ENCODE data around the gene RASA3.
"Not testable (repeated sequence)": the region's sequence is repeated elsewhere in the genome, so short reads cannot be mapped to it uniquely, and the experiment has no call there.

RASA3 gene

DNA sequence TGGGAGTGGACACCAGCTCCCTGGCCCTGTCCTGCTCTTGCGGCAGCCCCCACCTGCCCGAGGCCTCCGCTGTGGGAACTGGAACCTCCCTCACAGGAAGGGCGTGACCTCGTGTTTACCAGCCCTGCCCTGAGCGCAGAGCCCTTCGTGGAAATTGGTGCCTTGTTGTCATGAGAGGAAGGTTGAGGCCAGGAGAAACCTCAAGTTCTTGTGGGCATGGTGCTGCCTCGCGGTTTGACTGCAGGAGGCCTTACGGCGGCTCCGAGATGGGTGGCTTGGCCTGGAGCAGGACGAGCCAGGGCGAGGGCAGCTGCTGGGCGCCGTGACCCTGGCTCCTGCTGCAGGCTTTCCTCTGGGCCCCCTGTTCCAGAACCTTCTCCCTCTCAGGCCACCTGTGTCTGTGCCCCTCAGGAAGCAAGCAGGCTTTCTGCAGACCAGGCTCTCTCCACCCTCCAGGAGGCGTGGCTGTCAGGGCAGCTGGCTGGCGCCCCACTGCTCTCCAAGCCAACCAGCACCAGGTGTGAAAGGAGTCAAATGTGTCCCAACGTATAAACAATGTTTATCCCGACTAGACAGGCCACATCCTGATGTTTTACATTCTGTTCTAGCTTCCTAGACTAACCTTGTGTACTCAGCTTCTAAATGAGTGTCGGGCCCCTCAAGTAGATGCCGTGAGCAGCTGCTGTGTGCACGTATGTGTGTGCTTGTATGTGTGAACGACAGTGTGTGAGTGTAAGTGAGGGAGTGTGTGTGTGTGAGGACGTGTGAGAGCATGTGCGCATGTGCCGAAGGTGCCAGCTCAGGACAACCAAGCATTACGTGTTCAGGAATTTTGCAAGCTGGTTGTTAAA, 10.4 kb upstream of the RASA3 start:
- DNase-seq (ENCODE audit: low read depth, low spot score), result no peak

DNA sequence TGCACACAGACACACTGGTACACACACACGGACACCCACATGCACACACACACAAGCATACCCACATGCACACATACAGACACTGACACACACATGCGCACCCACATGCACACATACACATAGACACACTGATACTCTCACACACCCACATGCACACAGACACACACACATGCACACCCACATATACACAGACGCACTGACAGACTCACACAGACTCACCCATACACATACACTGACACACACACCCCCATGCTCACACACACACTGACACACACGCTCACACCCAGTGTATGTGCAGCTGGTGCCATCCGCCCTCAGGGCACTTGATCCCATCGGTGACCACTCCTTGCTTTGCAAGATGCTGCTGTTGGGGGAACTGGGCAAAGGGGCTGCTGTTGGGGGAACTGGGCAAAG, 9.7 kb upstream of the RASA3 start:
- no peak for DNase-seq (ENCODE audit: low read depth, low spot score)

DNA sequence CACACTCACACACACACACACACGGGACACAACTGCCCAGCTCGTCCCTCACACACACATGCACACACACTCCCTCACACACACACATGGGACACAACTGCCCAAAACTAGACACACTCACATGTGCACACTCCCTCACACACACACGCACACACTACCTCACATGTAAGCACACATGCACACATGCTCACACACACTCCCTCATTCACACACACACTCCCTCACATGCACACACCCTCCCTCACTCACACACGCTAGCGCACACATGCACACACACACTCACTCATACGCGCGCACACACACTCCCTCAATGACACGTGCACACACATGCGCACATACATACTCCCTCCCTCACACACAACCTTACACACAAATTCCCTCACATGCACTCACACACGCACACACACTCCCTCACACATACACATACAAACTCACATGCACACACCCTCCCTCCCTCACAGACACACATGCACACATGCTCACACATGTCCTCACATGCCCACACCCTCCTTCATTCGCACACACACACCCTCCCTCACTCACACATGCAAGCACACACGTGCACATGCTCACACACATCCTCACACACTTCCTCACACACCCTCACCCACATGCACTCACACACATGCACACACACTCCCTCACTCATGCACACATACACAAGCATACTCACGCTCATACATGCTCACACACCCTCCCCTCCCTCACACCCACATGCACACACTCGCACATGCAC, 9.0 kb upstream of the RASA3 start:
- DNase-seq (ENCODE audit: low read depth, low spot score), result no peak

DNA sequence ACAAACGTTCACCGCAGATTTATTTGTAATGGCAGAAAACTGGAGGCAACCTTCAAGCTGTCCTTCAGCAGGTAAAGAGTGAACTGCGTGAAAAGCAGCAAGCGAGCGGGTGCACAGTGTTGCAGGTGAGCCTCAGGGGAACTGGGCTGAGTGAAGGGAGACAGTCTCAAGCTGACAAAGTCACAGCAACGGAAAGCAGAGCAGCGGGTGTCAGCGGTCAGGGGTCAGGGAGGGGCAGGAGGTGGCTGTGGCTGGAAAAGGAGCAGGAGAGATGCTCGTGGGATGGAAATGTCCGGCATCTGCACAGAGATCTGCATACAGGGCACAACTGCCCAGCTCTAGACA, 8.5 kb upstream of the RASA3 start:
- no peak for DNase-seq (ENCODE audit: low read depth, low spot score)

DNA sequence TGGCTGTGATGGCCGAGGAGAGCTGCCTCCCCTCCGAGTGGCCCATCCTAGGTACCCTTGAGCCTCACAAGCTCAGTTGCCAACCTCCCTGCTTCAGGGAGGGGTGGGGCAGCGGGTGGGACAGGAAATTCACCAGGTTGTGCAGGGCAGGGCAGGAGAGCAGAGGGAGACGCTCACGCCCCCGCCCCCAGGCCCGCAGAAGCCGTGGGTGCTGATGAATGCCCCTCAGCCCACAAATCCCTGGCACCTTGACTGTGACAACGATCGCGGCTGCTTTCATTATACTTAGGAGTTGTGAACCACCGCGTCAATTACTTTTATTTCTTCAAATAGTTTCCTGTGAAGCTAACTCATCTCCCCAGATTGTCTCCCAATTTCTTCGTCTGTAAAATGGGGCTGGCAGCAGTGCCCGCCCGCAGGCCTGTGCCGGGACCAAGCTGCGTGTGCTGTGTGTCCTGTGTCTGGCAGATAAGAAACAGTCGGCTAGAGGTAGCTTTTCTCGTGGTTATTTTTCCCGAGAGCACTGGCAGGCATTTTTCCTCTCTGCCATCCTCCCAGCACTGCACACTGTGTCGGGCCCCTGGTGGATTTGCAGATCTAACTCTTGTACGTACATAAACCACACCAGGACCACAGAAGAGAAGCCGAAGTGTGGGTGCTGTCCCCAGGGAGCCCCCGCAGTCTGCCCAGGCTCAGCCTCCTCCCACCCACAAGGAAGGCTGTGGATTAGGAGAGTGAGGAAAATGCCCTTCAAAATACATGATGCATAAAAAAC, 7.9 kb upstream of the RASA3 start:
- no peak for DNase-seq (ENCODE audit: low read depth, low spot score)

DNA sequence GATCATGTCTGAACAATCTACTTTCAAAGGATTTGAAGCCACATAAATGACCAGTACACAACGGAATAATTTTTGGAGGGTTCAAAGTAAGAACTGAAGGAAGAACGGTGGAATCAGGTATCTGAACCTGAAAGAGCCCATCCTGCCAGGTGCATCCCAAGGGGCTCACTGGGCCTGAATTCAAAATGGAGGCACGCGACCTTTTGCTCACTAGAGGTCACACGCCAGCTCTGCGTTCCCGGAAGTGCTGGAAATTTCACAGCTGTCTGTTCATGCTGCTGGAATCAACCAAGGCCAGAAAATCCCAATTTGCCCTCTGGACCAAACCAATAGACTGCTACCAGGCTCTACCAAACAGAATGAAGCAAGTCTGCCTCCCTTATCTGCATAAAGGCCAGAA, 4.2 kb upstream of the RASA3 start:
- no peak for DNase-seq (ENCODE audit: low read depth, low spot score)

DNA sequence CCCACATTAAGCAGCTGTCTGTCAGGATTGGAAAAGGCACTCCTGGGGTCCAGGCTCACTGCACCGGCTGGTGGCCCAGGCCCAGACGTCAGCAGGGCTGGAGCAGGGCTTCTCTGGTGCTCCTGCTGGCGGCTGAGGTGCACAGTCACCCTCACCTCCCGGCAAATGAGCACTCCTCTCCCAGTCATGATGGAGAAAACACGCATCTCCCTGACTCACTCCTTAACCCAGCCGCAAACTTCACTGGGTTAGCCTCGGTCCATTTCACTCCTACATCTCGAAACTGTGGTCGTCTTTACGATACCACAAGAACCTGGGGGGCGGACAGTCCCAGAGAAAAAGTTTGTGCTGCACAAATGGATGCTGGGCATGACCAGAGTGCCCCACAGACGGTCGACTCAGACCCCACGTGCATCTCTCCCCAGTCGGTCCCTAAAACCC, 3.3 kb upstream of the RASA3 start:
- no peak for DNase-seq (ENCODE audit: low read depth, low spot score)

DNA sequence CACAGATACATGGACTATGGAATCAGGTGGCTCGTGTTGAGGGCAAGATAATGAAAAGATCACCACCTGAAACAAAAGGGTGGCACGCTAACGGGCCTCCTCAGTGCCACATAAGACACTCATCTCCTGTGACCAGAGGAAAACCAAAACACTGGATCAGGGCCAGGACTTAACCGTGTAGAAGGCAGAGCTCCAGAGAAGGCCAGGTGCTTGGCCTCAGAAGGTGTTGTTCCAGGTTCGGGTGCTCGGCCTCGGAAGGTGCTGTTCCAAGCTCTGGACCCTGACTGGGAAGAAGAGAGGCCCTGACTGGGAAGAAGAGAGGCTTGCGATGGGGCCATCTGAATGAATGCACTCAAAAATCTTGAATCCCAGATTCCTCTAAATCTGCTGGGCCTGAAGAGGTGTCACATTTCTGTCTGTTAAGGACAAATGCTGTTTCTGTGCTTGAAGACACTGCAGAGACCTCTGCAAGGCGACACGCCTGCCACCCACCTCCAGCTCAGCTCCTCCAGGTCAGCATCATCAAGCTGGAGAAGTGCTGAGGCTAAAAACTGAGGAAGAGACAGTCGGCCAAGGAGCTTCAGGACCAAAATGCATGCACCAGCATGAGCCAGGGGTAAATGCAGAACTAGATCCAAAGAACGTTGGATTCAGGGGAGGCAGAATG, 2.7 kb upstream of the RASA3 start:
- DNase-seq (ENCODE audit: low read depth, low spot score), result no peak

DNA sequence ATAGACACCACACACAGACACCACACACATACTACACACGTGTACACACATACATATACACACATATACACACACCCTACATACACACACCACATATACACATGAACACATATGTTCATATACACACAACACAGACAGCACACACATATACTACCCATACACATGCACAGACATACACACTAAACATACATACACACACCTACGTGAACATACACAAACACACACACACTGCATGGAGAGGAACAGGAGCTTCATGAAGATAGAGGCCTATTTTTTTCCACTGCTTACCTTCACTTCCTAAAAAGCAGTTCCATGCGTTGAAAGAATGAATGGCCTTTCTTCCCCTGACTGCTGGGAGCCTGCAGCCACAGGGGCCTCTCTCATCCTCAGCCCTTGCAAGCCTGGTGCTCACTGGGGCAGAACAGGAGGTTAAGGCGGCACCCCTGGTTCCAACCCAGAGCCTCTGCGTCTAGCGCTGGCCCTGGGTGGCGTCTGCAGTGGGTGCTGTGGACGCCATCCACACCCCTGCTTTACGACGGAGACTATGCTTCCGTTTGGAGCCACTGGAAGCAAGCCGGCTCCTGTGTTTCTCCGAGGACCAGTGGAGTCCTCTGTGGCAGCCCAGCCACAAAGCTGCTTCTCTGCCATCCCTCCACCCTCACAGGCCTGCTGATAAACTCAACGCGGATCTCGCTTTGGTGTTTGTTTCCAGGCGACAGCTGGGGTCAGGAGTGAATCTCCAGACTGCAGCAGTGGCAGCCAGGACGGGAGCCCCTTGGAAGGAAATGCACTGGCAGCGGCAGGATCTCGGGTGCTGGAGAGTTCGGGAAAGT, 1.9 kb upstream of the RASA3 start:
- no peak for DNase-seq (ENCODE audit: low read depth, low spot score)

DNA sequence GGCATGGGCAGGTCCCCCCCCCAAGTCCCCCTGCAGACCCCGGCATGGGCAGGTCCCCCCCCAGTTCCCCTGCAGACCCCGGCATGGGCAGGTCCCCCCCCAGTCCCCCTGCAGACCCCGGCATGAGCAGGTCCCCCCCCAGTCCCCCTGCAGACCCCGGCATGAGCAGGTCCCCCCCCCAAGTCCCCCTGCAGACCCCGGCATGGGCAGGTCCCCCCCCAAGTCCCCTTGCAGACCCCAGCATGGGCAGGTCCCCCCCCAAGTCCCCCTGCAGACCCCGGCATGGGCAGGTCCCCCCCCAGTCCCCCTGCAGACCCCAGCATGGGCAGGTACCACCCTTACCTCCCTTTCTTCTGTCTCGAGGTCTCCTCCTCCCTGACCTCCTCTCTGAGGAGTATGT, 1.1 kb upstream of the RASA3 start:
- not testable (repeated sequence) for DNase-seq (ENCODE audit: low read depth, low spot score)

DNA sequence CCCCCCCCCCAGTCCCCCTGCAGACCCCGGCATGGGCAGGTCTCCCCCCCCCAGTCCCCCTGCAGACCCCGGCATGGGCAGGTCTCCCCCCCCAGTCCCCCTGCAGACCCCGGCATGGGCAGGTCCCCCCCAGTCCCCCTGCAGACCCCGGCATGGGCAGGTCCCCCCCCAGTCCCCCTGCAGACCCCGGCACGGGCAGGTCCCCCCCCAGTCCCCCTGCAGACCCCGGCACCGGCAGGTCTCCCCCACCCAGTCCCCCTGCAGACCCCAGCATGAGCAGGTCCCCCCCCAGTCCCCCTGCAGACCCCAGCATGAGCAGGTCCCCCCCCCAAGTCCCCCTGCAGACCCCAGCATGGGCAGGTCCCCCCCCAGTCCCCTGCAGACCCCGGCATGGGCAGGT, 703 bp upstream of the RASA3 start:
- not testable (repeated sequence) for DNase-seq (ENCODE audit: low read depth, low spot score)

DNA sequence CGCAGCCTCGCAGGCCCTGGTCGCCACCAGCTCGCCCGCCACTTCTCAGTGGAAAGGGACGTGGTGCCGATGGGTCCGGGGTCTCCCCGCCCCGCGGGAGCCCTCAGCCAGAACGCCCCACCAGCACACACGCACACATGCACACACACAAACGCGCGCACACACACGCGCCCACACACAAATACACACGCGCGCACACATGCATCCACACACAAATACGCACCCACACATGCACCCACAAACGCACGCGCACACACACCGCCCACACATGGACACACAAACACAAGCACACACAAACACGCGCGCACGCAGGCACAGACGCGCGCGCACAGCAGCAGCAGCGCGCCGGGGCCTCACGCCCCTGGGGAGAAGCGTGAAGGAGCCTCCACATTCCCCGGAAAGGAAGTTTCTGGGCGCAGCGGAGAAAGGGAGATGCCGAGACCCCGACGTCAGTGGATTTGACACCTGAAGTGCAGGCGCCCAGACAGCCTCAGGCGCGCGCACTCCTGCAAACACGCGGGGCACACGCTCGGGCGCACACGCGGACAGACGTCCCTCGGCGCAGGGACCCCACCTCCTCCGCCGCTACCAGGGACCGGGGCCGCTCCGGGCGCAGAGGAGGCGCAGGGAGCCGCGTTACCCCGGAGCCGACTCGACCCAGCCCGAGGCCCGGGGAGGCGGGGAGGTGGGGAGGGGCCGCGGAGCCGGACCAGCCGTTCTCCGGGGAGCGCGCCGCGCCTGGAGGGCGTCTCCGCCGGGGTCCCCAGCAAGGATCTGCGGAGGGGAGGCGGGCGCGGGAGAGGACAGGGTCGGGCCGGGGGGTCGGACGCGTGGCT, 622 bp downstream of the RASA3 start:
- no peak for DNase-seq (ENCODE audit: low read depth, low spot score)

DNA sequence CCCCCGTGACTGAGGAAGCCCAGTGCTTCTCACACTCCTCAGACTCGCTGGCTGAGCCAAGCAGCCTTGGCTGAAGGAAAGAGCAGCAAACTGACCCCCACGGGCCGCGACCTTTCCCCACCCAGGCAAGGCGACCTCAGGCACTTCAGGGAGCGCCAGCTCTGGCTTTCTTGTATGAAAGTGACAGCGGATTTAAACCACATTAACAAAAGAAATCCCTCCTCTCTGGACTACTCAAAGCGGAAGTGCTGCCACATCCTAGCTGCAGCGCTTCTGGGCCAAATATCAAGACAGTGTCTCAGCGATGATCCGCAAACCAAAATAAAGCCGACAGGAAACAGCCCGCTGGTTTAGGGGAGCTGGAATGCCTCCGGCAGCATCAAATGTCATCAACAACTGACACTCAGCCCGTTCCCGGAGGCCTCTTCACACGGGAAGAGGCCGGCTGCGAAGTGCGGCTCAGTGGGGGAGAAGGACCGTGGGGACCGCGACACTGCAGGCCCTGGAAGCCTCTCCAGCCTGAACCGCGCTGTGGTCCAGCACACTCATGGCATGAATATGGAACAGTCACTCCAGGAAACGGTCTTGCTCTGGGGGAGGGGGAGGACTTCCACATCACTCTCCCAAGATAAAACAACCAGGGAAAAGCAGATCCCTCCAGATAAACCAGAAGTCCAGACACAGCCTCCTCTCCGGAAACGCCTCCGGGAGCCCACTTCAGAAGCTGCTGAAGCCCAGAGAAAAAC, 1.4 kb downstream of the RASA3 start:
- no peak for DNase-seq (ENCODE audit: low read depth, low spot score)

DNA sequence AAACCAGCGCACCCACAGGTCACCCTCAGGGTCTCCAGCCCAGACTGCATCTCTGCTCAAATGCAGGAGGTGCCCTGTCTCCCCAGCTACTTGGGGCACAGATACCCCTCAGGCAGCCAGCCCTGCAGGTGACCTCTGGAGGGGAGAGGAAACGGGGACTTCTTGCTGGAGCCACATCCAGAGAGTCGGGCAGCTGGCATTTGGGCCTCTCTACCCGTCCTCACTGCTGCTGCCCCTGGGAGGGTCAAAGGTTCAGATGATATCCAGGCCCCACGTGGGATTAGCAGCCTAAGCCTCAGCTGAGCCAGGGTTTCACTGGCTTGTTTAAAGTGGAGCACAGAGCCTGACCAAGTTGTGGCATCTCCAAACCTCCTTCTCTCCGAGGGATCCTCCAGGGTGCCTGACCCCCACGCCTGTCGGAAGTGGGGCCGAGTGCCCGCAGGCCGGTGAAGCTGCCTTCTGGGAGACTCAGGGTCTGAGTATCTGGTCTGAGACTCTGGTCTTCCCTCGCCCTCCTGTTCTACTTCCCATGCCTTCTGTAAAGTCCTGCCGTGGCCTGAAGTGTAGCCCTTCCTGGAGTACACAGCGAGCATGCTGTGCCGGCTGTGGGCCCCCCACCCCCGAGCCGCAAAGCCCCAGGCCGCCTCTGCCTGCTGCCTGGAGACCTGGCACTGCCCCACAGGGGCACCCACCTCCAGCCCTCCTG, 2.1 kb downstream of the RASA3 start:
- DNase-seq (ENCODE audit: low read depth, low spot score), result no peak

DNA sequence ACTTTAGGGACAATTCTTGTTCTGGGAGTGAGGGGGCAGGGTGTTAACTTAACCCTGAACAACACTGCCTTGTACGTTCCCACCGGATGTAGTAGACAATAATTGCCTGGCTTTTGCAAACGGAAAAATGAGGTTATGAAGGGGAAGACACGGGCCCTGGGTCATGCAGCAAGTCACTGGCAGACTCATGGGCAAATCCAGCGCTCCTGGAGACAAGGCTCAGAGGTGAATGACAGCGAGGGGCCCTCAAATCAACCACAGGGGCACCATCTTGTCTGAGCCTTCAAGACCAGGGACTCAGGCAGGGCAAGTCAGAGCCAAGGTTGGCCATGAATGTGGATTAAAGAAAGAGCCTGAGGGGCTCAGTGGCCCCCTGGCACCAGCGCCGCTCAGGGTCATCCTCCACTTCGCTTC, 2.8 kb downstream of the RASA3 start:
- no peak for DNase-seq (ENCODE audit: low read depth, low spot score)

DNA sequence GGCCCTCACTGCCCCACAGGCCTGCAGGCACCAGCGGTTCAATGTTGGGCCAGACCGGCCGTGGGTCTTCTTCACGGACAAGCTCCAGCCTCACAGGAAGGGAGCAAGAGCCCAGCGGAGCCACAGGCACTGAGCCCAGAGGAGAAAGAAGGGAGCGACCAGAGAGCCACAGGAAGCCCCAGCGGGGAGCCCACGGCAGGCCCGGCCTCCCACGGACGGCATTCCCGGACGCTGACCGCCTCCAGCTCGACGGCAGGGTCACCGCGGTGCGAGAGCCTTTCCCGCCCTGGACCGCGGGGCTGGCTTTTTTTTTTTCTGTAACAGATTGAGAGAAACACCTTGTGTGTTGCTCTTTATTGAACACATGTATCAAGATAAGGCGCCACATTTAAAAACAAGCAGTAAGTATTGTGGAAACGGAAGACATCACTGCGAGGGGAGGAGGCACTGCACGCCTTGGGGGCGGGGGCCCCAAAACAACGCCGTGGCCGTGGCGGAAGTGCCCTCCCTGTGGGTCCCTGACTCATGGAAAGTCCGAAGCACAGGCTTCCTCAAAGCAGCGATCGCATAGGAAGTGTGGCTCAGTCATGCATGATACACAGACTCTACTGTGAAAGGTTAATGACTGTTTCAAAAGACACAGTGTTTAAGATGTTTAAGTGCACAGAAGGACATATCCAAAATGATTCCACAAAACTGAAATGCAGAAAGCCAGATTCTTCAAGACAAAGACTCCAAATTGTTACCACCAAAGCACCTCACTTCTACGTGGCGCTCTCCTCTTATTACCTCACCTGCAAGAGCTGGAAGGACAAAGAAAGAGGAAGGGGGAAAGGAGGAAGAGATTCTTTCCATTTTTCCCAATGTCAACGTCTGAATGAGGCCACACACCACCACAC, 3.5 kb downstream of the RASA3 start:
- DNase-seq (ENCODE audit: low read depth, low spot score), result peak; percentile 88

DNA sequence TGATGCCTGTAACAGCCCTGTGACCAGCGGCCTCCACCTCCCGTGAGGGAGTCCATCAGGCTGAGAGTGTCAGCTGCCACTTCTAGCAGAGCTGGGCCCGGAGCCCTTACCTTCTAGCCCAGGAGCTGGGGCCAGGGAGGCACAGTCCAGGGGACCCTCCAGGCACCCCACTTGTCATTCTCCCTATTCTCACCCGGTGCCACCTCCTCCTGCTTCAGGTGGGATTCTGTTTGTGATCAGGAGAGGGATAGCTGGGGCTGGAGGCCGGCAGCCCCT, 4.1 kb downstream of the RASA3 start:
- DNase-seq (ENCODE audit: low read depth, low spot score), result no peak
